Renal cortex interstitium (tissue), 11 donors: ENCODE measurements around the gene F2RL2. TPM values are rescaled to one million over a fixed set of nuclear protein-coding genes. Genes with fewer than 3 reads are reported as not detected.

ENCODE experiments used
- DNase-seq, 11 donors: peaks; one replicate each; pipeline ENCODE4 v3.0.0-alpha.2; 2013; ENCODE audit warnings: low read depth in 9 of 11, low spot score in 4 of 11; ENCODE audit errors: extremely low read depth in 1 of 11
- polyA plus RNA-seq, 3 donors: library from polyadenylated mRNA; unstranded; fragments of 120-200 nt; gene quantifications; one replicate each; pipeline ENCODE4 v1.2.1, GENCODE V29; 2013; ENCODE audit not compliant: insufficient read length in 3 of 3

Gene F2RL2
- polyA plus RNA-seq, 3 donors: 0.65 to 1.2 (median 0.89) TPM

DNA sequence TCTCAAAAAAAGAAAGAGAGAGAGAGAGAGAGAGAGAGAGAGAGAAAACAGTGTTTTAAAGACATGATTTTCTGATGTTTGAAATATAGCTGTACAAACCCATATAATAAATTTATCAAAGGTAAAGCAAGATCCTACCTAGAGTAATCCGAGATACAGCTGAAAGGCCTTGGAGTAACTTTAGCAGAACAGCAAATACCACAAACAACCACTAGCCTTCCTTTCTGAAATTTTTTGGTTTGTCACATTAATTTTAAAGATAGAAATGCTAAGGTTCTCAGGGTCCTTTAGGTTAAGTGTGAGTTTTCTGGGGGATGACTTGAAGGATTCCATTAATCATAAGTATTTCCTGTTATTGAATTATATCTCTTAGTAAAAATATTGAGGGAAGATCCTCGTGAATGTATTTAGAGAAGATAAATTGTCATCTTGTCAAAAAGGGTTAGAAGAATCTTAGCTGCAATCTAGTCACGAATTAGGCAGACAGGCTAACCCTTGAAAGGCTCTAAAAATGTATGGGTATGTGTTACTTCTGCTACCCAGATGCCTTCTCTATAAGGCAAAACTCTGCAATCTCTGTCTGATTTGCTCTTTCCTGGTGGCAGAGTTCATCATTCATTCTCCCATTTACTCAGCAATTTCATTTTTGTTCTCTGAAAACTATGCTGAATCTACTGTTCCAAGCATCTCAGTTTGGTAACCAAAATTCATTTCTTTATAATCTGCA is 27.3 kb downstream of the F2RL2 start:
- DNase-seq: no peak

DNA sequence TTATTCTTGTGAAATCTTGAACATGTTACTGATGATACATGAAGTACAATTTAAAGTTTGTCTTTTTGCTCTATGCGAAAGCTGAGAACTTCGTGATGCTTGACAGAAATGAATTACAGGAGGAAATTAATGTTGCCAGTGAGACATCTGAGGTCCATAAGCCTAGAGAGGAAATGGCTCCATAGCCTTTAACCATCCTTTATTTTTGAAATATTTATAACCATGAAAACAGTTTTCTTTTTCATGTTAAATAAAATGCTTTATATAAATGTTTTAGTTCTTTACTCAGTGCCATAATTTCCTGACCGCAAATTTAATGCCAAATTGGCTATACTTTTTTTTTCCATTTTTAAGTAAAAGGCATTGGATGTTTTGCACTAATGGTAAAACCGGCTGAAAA is 29.1 kb downstream of the F2RL2 start:
- DNase-seq: peak in 2 of 11 donors; percentile 29 to 33

DNA sequence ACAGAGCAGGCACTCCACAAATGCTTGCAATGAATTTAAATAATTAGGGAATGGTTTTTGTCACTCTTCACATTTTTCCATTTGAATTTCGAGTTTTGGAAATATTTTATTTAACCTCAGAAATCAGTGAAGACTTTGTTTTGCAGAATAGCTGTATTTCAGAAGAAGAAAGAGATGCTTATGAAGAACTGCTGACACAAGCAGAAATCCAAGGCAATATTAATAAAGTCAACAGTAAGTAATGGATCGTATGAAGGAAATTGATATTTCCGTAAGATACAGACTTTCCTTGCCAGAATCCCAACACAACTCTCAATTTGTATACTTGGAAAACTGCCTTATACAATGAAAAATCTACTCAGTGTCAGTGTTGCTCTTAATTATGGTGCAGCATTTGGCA is 30.5 kb downstream of the F2RL2 start:
- no peak for DNase-seq

DNA sequence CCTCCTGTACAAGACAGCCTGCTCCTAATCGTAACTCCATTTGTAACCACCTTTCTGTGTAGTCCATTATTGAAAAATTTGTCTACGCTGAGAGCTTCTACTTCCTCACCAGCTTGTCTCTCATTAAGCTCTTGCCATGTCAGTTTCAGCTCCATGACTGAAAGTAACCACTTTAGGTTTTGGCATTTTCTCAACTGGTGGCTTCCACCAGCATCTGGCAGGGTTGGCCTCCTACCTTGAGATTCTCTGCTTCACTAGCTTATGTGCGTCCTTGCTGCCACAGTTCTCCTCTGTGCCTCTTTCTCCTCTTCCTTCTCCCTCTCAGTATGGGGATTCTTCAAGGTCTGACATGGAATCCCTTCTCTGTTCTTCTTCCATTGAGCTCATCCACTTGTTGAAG is 31.8 kb downstream of the F2RL2 start:
- DNase-seq: no peak

DNA sequence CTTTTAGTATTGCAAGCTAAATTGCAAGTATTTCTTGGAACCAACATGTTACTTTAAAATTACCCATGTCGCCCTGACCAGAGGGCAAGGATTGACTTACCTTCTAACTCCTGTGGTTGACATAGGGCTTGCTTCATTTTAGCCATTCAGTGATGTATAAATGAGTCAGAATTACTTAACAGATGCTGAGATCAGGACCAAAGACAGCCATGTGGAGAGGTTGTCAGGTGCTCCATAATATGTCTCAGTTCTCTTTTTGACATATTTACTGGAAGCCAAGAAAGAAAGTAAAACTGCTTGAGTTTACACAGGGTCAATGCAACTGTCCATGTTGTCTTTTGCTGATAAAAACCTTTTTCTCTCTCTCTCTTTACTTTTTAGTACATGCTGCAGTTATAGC is 33.2 kb downstream of the F2RL2 start:
- no peak for DNase-seq

DNA sequence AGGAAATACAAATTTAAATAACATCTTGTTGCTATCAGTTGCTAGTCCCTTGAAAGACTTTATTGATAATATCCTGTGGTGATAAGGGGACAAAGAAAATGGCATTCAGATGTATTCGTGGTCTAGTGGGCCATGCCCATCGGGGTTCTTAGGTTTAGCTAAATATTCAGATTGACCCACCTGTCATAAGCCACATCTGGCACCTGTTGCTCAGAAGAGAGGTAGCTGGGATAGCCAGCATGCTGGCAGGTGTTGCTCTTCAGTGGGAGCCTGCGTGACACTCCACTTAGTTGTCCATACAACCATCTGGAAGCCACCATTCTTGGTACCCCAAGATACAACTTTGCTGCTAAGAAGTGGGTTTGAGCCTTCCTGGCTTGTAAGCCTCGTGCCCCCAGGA is 36.7 kb downstream of the F2RL2 start:
- no peak for DNase-seq

DNA sequence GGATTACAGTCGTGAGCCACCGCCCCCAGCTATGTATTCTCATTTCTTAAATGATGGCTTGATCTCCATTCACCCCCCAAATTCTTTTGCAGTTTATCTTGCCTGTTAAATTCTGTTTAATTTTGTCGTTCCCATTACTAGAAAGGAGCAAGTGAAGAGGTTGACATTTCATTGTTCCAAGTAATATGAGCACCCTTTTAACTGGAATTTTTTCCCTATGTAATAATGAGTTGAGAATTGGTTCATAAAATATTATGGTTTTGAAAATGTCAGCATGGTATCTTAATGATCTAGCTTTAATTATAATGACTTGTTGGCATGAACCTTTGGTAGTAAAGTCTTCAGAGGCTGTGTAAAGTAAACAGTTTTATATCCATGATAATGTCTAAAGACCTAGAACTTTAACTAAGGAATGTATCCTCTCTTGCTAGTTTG is 37.4 kb downstream of the F2RL2 start:
- no peak for DNase-seq

DNA sequence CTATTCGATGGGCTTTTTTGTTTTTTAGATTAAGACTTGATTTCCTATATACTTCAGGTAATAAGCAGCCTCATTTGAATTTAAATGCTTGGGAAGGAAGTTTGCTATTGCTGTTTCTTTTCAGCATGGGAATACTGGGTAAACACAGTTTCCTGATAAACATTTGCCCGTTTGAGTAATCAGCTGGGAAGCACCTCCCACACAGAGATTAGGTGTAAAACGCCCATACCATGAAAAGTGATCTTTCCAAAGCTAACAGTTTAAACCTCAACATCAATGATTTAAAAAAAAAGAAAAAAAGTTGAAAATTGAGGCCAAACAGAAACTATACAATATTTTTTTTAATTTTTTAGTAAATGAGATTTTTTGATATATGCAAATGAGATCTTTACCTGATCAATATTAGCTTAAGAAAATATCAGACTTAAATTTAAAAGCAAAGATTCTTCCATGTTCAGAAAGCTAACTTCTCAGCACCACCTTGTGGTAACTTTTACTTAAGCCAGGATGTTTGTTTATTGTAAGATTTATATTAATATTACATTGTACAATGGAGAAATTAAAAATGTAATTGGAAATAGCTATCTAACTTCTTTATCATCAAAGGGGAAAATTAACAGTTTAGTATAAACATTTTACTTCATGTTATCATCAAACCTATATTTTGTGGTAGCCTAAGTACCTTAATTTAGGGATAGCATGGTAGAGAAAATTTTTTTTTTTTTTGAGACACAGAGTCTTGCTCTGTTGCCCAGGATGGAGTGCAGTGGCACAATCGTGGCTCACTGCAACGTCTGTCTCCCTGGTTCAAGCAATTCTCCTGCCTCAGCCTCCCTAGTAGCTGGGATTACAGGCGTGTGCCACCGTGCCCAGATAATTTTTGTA is 39.8 kb downstream of the F2RL2 start:
- no peak for DNase-seq

DNA sequence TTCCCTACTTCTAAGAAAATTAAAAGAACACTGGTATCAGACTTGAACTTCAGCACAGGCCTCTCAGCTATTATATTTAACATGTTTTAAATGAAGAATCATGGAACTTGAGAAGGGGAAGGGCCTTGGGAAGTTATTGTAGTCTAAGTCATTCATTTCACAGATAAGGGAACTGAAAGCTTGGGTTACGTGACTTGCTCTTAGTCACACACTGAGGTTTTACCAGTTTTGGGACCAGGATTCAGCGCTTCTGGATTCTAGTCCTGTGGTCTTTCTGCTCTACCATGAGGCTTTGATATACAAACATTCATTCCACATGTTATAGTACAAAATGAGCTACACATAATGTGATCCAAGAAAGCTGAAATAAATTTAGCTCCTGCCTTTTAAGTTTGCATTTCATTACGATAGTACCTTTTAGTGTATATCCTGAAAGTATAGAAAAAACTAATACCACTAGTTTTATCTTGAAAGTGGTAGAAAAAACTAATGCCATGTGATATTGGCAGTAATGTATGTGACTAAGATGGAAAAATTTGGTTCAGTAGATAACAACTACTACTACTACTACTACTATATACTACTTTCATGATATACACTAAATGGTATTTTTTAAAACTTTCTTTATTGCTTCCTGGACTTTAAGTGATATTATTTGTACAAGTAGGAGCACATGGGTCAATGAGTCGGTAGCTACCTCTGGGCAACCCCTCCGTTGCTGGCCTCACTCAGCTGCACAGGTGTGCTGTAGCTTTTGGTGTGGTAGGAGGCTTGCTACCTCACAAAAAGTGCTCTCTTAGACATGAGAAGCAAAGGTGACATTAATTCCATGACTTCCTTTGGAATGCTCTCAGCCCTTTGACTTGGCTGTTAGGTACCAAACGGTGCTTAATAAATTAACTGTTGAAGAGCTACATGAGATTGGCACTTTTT is 40.7 kb downstream of the F2RL2 start:
- no peak for DNase-seq

DNA sequence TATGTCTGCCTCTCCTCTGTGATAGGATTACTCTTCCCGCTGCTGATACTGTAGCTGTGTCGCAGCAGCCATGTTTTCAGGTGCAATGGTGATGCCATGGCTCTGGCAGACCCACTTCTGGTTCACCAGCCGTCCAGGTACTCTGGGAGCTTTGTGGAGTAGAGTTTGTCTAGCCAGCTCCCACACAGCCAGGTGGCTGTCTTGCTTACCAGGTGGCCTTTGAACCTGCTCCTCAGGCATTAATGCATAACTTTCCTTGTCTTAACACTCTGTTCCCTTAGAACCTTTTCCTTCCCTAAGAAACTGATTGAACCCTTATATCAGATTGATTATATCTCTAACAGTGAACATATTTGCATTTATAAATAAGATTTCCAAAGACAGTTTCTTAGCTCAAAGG is 42.2 kb downstream of the F2RL2 start:
- no peak for DNase-seq

DNA sequence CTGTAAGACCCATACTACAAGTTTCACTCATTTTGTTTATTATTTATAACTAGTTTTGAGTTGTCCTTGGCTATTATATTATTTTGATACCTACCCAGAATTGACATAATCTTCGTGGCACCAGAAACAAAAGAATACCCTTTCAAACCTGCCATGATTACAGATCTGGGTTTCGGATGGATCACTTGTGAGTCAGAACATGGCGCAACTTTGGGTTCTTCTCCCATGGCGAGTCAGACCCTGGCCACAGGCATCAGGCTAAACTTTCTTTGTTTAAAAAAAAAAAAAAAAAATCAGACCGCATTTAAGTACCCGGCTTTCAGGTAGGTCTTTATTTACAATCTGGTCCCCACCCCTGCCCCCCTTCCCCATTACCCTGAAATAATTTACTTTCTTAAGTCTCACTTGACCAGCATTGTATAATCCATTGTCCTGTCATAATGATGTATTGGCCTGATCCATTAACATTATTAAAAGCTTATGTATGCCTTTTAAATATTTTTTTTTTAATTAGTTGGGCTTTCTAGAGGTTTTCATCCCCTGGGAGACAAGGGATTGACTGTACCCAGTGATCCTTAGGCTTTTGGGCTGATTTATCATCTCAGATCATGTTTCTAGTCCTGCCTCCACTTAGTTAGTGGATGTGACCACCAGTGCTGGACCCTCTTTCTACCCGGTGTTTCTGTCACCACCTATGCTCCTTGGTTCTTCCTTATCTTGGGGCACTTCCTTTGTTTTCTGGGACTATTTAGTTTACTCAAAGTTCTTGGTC is 43.9 kb downstream of the F2RL2 start:
- DNase-seq: no peak

DNA sequence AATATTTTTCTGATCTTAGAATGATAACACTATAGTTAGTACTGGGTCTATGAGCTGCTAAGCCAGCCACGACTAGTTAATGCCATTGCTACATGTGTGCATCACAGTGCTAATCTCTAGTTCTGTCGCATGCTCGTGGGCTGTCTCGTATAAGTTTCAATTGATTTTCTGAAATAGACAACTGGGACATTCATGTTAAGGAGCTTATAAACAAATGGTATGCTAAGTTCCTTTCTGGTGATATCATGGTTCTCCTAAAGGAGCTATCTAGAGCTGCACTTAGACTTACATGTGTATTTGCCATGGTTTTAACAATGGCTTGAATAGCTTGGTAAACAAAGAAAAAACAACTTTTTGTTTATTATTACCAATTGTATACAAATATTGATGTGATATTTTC is 46.2 kb downstream of the F2RL2 start:
- DNase-seq: no peak

DNA sequence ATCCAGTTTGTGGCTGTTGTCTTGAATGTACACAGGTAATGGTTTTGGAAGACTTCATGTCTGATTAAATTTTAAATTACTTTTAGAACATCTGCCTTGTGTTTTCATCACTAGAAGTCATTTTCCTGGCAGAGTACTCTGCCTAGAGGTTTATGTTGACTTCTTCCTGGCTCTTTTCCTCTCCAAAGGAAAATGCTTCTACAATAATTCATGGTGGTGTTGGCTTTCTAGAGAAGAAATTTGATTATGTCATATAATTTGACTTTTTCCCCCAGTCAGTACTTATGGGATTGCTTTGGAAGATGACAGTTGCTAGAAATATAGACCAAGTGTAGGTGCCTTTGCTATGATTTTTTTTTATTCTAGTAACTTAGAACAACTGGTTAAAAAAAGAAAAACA is 46.8 kb downstream of the F2RL2 start:
- no peak for DNase-seq

DNA sequence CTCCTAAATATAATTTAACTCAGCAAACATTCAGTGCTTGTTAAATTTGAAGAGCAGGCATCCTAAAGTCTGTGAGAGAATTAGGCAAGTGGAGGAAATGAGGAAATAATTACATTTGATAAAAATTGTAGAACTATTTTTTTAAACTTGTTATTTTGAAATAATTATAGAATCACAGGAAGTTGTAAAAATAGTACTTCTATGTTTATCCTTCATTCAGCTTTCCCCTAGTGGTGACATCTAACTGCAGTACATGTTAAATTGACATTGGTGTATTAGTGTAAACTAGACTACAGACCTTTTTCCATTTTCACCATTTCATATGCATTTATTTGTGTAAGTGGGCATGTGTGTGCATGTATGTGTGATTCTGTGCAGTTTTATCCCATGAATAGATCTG is 51.6 kb downstream of the F2RL2 start:
- no peak for DNase-seq

DNA sequence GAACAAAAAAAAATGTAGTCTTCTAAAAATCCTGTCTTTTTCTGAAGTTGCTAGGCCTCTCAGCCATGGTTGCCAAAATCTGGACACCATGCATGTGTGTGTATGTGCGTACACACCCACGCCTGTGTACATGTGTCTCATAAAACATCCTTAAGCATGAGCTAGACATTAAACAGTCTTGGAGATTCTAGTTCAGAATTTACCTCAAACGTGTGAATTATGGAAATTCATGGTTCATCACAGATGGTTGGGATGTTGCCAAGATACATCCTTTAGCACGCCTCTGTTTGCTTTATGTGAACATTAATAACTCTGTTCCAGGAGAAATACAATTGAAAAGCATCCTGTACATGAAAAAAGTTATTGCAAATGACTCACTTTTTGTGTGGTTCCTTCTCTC is 53.0 kb downstream of the F2RL2 start:
- no peak for DNase-seq
